GM12878 (cell line): ENCODE measurements around the gene EPB41L4A. TPM values are rescaled to one million over a fixed set of nuclear protein-coding genes. Genes with fewer than 3 reads are reported as not detected.

Experiments
- ATAC-seq: fragments of 200-7000 bp; cut with Tn5 transposase; 3 replicates; pipeline ENCODE4 v1.9.1; 2020; ENCODE audit warnings: mild to moderate bottlenecking, moderate library complexity
- BruUV-seq: library from RNA; stranded (reverse); fragments of 400-500 nt; replicated peaks from 2 replicates; lab custom pipeline; 2021; lab: Mats Ljungman, UMichigan
- CTCF ChIA-PET: fragments of 300-600 bp; sonication (Branson Sonifier 250); formaldehyde crosslinking; extraction: SDS; loops from one replicate; lab custom pipeline; 2021; ENCODE audit warnings: inconsistent platforms; lab: Yijun Ruan, JAX
- POLR2A ChIA-PET: fragments of 350-600 bp; formaldehyde crosslinking; extraction: SDS; loops from one replicate; lab custom pipeline; 2021; ENCODE audit warnings: inconsistent platforms; lab: Charles Lee
- RAD21 ChIA-PET: fragments of 300-600 bp; sonication (Branson Sonifier 250); formaldehyde crosslinking; loops from one replicate; lab custom pipeline; 2023; ENCODE audit warnings: antibody characterized with exemption; ENCODE audit not compliant: unreplicated experiment; lab: Charles Lee
- SMC1A ChIA-PET: fragments of 300-600 bp; sonication (Branson Sonifier 250); formaldehyde crosslinking; loops from one replicate; lab custom pipeline; 2023; ENCODE audit not compliant: unreplicated experiment, uncharacterized antibody; lab: Charles Lee
- DNase-seq: peaks from one replicate; pipeline ENCODE4 v3.0.0-alpha.2; 2011; ENCODE audit warnings: low read depth, low spot score
- FAIRE-seq: peaks from 3 replicates; lab custom pipeline; 2011; peaks lifted over from hg19 to GRCh38; lab: Jason Lieb, UNC
- H2AFZ ChIP-seq: 2 replicates; pipeline ENCODE4 v1.6.0; 2011; ENCODE audit warnings: low read depth, low read length, control low read depth; ENCODE audit not compliant: control insufficient read depth
- H3K27ac ChIP-seq: 2 replicates; pipeline ENCODE4 v1.5.1; 2011; ENCODE audit warnings: control low read depth; ENCODE audit not compliant: control insufficient read depth, insufficient read depth
- H3K27me3 ChIP-seq, 2 experiments: replicated peaks in 1 of 2; 2 replicates each; pipeline versions ENCODE4 v1.6.0 to v1.6.1; 2011; ENCODE audit warnings: low read length in 1 of 2; ENCODE audit not compliant: control insufficient read depth in 2 of 2, insufficient read depth in 2 of 2
- H3K36me3 ChIP-seq, 2 experiments: 2 replicates each; pipeline ENCODE4 v1.5.1; 2011; ENCODE audit warnings: low read length in 1 of 2; ENCODE audit not compliant: control insufficient read depth in 2 of 2, insufficient read depth in 2 of 2
- H3K4me1 ChIP-seq: 2 replicates; pipeline ENCODE4 v1.6.1; 2011; ENCODE audit warnings: mild to moderate bottlenecking, low read length, moderate library complexity, mixed read lengths; ENCODE audit not compliant: control insufficient read depth, insufficient read depth
- H3K4me2 ChIP-seq: 2 replicates; pipeline ENCODE4 v1.6.0; 2011; ENCODE audit warnings: control low read depth; ENCODE audit not compliant: control insufficient read depth, insufficient read depth
- H3K4me3 ChIP-seq: fragments of 200-600 bp; sonication (generic); 2 replicates; pipeline ENCODE4 v1.5.1; 2016
- H3K79me2 ChIP-seq: 2 replicates; pipeline ENCODE4 v1.6.0; 2011; ENCODE audit warnings: low read length; ENCODE audit not compliant: control insufficient read depth, insufficient read depth
- H3K9ac ChIP-seq: 2 replicates; pipeline ENCODE4 v1.8.0; 2011; ENCODE audit warnings: low read length, control low read depth, mixed read lengths; ENCODE audit not compliant: control insufficient read depth, insufficient read depth
- H3K9me3 ChIP-seq: replicated peaks from 3 replicates; pipeline ENCODE4 v1.5.1; 2011; ENCODE audit warnings: mild to moderate bottlenecking, low read length; ENCODE audit not compliant: control insufficient read depth, insufficient read depth
- H4K20me1 ChIP-seq: 2 replicates; pipeline ENCODE4 v1.6.0; 2011; ENCODE audit not compliant: control insufficient read depth, insufficient read depth
- WRNIP1 ChIP-seq: IDR thresholded peaks from 2 replicates; pipeline ENCODE4 v1.6.1; 2011; ENCODE audit warnings: low read depth, low read length, improper control_type of control experiment, borderline replicate concordance
- ZBTB33 ChIP-seq: fragments of 450-650 bp; IDR thresholded peaks from 2 replicates; pipeline ENCODE4 v1.6.1; 2017; ENCODE audit warnings: mild to moderate bottlenecking
- WGBS: methylation state at CpG from one replicate; pipeline ENCODE4 v1.1.6; 2016; ENCODE audit warnings: low lambda C conversion rate; ENCODE audit not compliant: insufficient replicate concordance, insufficient coverage; ENCODE audit errors: missing lambda C conversion rate; 5-methylcytosine and 5-hydroxymethylcytosine counted together
- in situ Hi-C: fragments of 300-500 bp; cut with MboI; formaldehyde crosslinking; loops from 9 replicates; pipeline ENCODE4 v1.14.3; 2018; ENCODE audit warnings: mixed read lengths
- intact Hi-C: fragments of 100-400 bp; cut with micrococcal nuclease; formaldehyde crosslinking; loops from one replicate; pipeline ENCODE4 v1.14.2; 2022; ENCODE audit not compliant: unreplicated experiment
- polyA plus RNA-seq, 11 experiments: library from polyadenylated mRNA; depleted of rRNA in 4 of 11; unstranded in 6 of 11; stranded (reverse) in 5 of 11; fragments of >200 nt; fragmentation: Nextera tagmentation in 4 of 11; fragmentation: Illumina TruSeq in 1 of 11; extraction: Ambion mirVana in 4 of 11; extraction: Trizol in 1 of 11; gene quantifications; 1 replicate in 1 of 11; 2 replicates in 10 of 11; pipeline versions ENCODE4 v1.2.1 to v1.2.3, GENCODE V29; 2011 to 2016; ENCODE audit warnings: inconsistent platforms in 2 of 11, missing spikeins in 2 of 11, low read depth in 1 of 11
- total RNA-seq, 4 experiments: library from RNA; depleted of rRNA in 3 of 4; stranded (reverse); fragments of >200 nt in 3 of 4; fragmentation: Illumina TruSeq in 1 of 4; extraction: Trizol in 1 of 4; gene quantifications; 2 replicates each; pipeline versions ENCODE4 v1.2.1 to v1.2.3, GENCODE V29; 2013 to 2021

EPB41L4A gene
- total and polyA plus RNA-seq, 10 of the 15 experiments (the other 5 are each of a cell fraction or from before 2014, with no cell fraction given), result 0.10 to 0.67 (median 0.30) TPM

DNA sequence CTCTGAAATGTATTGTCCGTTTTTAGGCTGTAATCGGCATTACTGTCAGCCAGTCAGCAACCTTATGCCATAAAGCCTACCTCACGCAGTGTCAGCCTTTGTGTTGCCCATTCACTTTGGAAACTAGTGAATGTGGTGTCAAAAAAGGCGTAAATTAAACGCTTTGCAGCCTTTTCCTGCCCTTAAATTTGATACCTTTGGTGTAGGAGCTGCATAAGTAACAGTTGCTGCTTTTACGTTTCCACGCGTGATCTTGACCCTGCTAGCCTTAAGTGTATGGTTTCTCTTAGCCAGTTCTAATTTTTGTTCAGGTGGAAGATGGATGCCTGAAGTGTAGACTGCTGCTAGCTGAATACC, 257.7 kb downstream of the EPB41L4A start:
- Histone ChIP-seq H3K9me3 (no peaks in the 10 kb centered on the region; the same call in 2 of the 3 replicates), H2AFZ (no peak overlapping the region; the same call in 1 of the 2 replicates), H3K4me3 (peak overlapping the region; percentile 99), H3K27ac (peak overlapping the region; percentile 70), H3K79me2 (peaks cover 24% of the 10 kb centered on the region), H3K4me1 (no peaks in the 10 kb centered on the region), H4K20me1 (no peaks in the 10 kb centered on the region; the same call in 1 of the 2 replicates), H3K27me3 (no peaks in the 10 kb centered on the region), H3K4me2 (peak overlapping the region; percentile 81), H3K9ac (peak overlapping the region; percentile 88), H3K36me3 (peaks cover 0 to 13% of the 10 kb centered on the region in 2 experiments; a peak in 2 of 4 replicates)
- peak; percentile 2; the same call in 2 of the 3 replicates for ATAC-seq
- under 1% methylated on average over 8 of the region's 8 CpGs for WGBS
- BruUV-seq, result no TSS peak
- intact Hi-C loops (no loop called here), in situ Hi-C loops (loop anchor here (10.0 kb wide), 1 partner anchor 1417 kb away; no protein-coding TSS in a partner anchor)
- peak; percentile 79; the same call in 1 of the 2 replicates for TF ChIP-seq WRNIP1
- no peak for TF ChIP-seq ZBTB33
- DNase-seq, result no peak
- ChIA-PET POLR2A (interaction anchor here (1.0 to 1.4 kb wide), 4 partner anchors 14 to 361 kb away, joined by 3 read pairs; no protein-coding TSS in a partner anchor), CTCF (interaction anchor here (0.7 to 7.5 kb wide), 24 partner anchors 9 to 643 kb away, joined by 3 to 85 read pairs (median 4); no protein-coding TSS in a partner anchor), RAD21 (interaction anchor here (1.3 to 2.5 kb wide), 5 partner anchors 14 to 650 kb away, joined by 3 to 6 read pairs (median 5); no protein-coding TSS in a partner anchor), SMC1A (interaction anchor here (0.9 to 2.0 kb wide), 13 partner anchors 11 to 1405 kb away, joined by 3 to 9 read pairs (median 3); no protein-coding TSS in a partner anchor)
- FAIRE-seq, result no peak
